Kidney epithelial cell (primary cell): ENCODE measurements around the gene MT1A. TPM values are rescaled to one million over a fixed set of nuclear protein-coding genes. Genes with fewer than 3 reads are reported as not detected.
A peak's percentile ranks its signal among the peaks of the same experiment; 100 is the strongest.
"Not testable (repeated sequence)": the region's sequence is repeated elsewhere in the genome, so short reads cannot be mapped to it uniquely, and the experiment has no call there.

Experiments
- DNase-seq: peaks from one replicate; pipeline ENCODE4 v3.0.0-alpha.2; 2010; ENCODE audit warnings: low read depth
- H3K27me3 ChIP-seq: 2 replicates; pipeline ENCODE4 v1.6.0; 2011; ENCODE audit warnings: low read length; ENCODE audit not compliant: control insufficient read depth, insufficient read depth
- H3K36me3 ChIP-seq: 2 replicates; pipeline ENCODE4 v1.5.1; 2011; ENCODE audit warnings: low read length; ENCODE audit not compliant: control insufficient read depth, insufficient read depth
- H3K4me3 ChIP-seq: 2 replicates; pipeline ENCODE4 v1.5.1; 2011; ENCODE audit warnings: low read depth, mild to moderate bottlenecking, control low read depth, low read length
- total RNA-seq: library from RNA; depleted of rRNA; stranded (reverse); fragments of >200 nt; gene quantifications from 2 replicates; pipeline ENCODE4 v1.2.3, GENCODE V29; 2015
- TF ChIP-seq, protein P1 (sequence below): IDR thresholded peaks from 2 replicates; pipeline ENCODE4 v1.5.1; 2011; ENCODE audit warnings: mild to moderate bottlenecking, moderate library complexity, low read length, control low read depth, inconsistent platforms; ENCODE audit not compliant: insufficient read depth, poor library complexity, severe bottlenecking

Gene MT1A
- total RNA-seq, 1 donor from 2014 or later = not detected

DNA sequence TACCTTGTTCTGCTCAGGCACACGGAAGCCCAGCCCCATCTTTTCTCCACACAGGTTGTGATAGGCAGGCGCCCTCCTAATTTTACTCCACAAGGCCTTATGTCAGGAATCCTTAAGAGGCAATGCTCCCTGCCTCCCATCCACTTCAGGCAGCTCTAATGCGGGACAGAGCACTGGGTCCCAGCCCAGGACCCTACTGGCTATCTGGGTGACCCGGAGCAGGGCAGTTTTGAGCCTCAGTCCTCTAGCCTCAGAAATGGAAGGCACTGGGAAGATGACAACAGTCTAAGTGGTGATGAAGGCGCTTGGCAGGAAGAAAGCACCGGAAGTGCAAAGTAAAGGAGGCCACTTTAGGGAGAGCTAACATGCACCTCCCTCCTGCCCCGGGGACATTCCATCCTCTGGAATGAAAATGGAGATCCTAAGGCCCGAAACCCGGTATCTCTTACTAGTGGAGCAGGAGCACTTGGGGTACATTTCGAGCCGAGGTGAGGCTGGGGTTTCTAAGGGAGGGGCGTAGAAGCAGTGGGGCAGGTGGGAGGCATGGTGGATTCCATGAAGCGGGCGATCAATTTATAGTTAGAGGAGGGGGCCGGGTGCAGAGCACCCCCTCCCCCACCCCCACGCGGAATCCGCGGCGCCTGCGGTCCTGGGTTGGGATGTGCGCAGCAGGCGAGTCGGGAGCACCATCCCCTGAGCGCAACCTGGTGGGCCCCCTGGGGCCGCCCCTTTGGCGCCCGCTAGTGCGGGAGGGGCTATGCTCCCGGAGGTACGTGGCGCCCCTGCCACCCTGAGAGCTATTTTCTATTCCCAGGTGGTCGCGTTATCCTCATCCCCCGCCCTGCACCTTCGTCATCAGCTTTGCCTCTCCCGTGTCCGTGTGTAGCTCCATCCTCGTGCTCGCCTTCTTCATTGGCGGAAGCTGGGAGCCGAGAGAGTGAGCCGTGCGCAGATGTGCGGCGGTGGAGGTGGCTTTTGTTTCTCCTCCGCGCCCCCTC lies 24.2 kb downstream of the MT1A start:
- Histone ChIP-seq H3K4me3 (peak overlapping the region; percentile 22), H3K27me3 (peaks cover 28% of the 10 kb centered on the region)
- TF ChIP-seq, protein P1, sequence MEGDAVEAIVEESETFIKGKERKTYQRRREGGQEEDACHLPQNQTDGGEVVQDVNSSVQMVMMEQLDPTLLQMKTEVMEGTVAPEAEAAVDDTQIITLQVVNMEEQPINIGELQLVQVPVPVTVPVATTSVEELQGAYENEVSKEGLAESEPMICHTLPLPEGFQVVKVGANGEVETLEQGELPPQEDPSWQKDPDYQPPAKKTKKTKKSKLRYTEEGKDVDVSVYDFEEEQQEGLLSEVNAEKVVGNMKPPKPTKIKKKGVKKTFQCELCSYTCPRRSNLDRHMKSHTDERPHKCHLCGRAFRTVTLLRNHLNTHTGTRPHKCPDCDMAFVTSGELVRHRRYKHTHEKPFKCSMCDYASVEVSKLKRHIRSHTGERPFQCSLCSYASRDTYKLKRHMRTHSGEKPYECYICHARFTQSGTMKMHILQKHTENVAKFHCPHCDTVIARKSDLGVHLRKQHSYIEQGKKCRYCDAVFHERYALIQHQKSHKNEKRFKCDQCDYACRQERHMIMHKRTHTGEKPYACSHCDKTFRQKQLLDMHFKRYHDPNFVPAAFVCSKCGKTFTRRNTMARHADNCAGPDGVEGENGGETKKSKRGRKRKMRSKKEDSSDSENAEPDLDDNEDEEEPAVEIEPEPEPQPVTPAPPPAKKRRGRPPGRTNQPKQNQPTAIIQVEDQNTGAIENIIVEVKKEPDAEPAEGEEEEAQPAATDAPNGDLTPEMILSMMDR = no peak

DNA sequence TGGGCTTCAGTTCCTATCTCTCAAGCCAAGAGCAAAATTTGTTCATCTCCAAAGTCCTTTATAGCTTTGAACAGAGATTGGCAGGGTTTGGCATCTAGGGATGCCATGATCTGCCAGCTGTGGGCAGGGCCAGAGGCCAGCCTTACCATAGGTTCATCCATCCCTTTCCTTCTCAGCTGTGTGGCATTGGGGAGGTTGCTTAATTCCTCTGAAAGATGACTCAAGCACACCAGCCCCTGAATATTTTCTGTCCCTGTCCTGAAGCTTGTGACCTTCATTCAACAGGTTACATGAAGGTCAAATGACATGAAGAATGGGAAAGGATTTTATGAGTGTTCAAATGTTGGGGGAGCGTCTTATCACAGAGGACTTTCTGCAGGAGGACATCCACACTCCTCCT lies 26.0 kb downstream of the MT1A start:
- Histone ChIP-seq H3K36me3 (no peaks in the 10 kb centered on the region), H3K27me3 (peaks cover 46% of the 10 kb centered on the region), H3K4me3 (no peak overlapping the region)
- no peak for DNase-seq
- TF ChIP-seq, protein P1 = no peak

More for the DNA sequence above, 24.2 kb downstream of the MT1A start:
- DNase-seq = no peak
- no peaks in the 10 kb centered on the region for H3K36me3 ChIP-seq

DNA sequence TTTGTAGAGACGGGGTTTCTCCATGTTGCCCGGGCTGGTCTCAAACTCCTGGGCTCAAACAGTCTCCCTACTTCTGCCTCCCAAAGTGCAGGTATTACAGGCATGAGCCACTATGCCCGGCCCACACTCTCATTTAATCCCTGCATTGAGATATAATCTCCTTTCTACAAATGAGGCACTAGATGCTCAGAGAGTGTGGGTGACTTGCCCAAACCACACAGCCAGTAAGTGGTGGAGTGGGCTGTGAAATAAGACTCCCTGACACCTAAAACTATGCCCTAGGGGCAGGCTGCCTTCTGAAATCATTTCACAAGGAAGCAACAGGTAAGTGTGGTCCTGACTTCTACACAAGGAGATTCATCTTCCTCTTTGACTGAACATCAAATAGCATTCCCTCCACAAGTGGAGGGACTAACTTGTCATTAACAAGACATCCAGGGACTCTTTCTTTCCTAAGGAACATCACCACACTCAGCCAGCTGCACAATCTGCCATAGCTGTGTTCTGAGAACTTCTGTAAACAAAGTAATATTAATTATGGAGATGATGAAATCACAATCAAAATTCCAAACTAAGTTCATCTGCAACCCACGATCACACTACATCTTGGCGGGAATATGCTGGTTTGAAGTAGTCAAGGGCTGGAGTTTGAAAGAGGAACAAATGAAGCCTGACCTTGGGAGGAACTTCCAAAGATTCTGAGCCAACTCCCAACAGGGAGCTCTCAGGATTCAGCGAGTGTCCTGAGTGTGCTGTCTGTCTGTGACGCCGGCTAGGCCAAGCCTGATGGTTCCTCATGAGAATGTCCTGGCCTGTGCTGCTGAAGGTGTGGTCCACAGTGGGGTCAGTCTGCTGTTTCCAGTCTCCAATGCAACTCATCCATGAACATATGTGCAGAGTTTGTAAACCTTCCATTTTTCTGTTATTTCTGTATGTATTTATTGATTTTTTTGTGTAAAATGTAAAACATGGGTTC lies 27.1 kb downstream of the MT1A start:
- H3K27me3 ChIP-seq = peaks cover 57% of the 10 kb centered on the region
- DNase-seq, H3K4me3 ChIP-seq, H3K36me3 ChIP-seq: not testable (repeated sequence)

DNA sequence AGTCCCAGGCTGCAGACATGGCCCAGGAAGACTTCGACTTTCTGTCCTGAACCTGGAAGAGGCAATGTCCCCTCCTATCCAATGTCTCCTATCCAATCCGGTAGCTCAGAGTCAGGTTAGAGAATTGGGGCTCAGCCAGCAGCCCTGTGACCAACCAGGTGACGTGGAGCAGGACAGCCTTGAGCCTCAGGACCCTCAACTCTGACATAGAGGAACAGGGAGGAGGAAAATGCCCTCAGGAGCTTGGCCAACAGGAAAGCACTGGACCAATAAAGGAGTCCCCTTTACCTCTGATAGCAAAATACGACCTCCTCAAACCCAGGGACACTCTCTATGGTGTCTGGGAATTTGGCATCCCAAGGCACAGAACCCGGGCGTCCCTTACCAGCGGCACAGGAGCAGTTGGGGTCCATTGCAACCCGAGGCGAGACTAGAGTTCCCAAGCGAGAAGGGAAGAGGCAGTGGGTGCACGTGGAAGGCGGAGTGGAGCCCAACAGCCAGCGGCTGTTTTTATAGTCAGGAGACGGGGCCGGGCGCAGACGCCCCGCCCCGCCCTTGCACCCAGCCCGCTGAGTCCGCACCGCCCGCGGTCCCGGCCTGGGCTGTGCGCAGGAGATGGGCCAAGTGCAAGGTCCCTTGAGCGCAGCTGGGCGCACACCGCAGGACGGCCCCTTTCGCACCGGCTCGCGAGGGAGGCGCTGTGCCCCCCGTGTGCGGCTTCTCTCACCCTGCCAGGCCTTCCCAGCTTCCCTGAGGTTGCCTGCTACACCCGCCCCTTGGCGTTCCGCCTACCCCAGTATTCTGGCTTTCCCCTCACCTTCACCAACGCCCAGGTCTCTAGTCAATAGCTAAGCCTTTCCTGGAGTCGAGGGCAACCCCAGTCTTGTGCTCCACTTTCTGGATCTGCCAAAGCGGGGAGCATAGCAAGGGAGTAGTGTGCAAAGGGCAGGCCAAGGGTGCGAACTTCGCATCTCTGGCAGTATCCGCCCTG lies 29.4 kb downstream of the MT1A start, which contains the start of gene MT1G:
Gene MT1G, minus strand, starts transcription at position 485 of the 991 bp plus-strand sequence. Its CDS starts 72 bp downstream, at position 413.
- Histone ChIP-seq H3K36me3 (no peaks in the 10 kb centered on the region), H3K27me3 (peaks cover 52% of the 10 kb centered on the region), H3K4me3 (no peak within 1 kb of the TSS)
- TF ChIP-seq, protein P1 = no peak
- no peak for DNase-seq

DNA sequence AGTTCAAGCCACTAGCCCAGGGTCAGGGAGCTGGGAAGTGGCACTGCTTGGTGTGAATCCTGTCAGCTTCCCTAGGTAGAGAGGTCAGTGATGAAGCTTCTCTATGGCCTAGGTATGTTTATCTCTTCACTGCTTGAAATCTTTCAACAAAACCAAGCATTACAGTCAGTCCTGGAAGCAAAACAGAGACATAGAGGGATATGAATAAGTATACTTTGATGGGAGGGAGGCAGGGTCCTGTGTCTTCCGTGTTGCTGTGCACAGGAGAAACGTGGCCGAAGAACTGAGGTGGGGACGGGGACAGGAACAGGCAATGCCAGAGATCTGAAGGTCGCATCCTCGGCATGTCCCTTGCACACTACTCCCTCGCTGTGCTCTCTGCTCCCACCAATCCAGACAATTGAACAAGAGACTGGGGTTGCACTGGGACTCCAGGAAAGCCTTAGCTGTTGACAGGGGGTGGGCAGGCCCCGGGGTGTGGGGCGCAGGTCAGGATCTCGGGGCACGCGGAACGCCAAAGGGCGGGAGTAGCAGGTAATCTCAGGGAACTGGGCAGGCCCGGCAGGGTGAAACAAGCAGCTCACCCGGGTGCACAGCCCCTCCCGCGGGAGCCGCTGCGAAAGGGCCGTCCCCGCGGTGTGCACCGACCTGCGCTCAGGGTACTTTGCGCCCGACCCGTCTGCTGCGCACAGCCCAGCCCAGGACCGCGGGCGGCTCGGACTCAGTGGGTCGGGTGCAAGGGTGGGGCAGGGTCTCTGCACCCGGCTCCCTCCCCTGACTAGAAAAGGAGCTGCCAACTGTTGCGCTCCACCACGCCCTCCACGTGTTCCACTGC lies 30.8 kb downstream of the MT1A start, which contains the start of gene MT1H:
Gene MT1H, plus strand, starts transcription at position 810 of the 835 bp plus-strand sequence. CDS start 71 bp downstream, outside the sequence.
- Histone ChIP-seq H3K4me3 (no peak within 1 kb of the TSS), H3K27me3 (peaks cover 46% of the 10 kb centered on the region), H3K36me3 (no peaks in the 10 kb centered on the region)
- TF ChIP-seq, protein P1 = no peak
- DNase-seq = no peak
